HTERT RPE-1 (cell line): ENCODE results near the gene SETD4.

Experiments
- in situ Hi-C: fragments of 300-500 bp; cut with MboI; formaldehyde crosslinking; loops from 4 replicates; pipeline ENCODE4 v1.14.3; 2020; ENCODE audit warnings: low sequenced_read_pairs

Gene SETD4

DNA sequence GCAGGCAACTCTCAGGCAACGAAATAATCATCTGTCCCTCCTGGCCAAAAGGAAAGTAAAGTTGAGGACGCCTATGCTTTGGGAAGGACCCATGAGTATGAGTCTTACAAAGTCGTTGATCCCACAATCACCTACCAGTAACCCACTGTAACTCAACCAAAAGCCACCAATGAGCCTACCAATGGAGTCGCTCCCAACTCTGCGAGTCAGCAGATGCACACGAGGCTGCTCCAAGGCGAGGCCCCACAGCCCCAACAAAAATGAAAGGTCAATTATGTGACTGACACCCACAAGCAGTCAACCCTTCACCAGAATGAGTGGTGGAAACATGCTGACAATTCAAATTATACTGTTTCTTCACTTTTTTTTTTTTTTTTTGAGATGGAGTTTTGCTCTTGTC lies 12.0 kb downstream of the SETD4 start:
- in situ Hi-C loops: no loop called here

DNA sequence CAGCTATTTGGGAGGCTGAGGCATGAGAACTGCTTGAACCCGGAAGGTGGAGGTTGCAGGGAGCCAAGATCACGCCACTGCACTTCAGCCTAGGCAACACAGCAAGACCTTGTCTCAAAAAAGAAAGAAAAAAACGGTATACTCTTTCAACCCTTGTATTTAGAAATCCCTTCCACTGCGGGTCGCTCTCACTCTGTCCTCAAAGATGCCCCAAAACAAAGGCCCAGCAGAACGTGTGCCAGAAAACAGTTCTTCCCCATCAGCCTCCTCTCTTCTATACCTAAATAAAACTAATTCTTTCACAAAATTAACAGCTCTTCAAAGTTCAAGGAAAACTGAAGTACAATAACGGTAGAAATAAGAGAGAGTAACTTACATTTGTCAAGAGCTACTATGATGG lies 13.2 kb downstream of the SETD4 start:
- in situ Hi-C loops: no loop called here

DNA sequence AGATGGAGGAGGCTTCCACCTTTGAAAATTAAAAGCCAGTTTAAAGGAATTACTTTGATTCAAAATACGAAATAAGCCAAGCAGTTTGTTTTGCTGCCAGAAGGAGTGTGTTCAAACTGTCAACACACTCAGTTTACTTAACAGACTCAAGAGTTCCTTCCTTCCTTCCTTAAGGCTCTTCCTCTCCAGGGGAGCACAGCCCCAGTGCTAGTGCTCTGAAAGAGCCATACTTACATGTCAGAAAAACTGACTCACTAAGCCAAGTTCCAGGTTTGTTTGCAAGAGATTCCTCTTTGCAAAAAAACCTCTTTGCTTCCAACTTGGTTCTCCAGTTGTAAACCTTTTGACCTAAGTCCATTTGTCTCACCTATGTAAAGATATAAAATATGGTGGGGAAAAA lies 14.3 kb downstream of the SETD4 start:
- in situ Hi-C loops: no loop called here

DNA sequence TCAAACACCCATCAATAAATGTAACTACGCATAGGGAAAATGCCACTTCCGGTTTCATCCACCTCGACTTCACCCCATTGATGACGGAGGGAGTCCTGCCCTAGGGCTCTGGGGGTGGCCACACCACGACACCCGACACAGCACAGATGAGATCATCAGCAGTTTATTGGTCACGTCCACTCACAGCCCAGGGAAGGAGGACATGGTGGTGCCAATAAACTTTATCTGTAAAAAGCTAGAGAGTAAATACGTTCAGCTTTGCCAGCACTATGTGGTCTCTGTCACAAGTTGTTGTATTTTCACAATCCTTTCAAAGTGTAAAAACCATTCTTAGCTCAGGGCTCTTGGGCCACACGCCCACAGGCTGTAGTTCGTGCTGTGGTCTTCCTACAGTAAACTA lies 16.3 kb downstream of the SETD4 start:
- in situ Hi-C loops: no loop called here

GRCh38 chr21:36041910-36042309 lies 18.4 kb downstream of the SETD4 start:
- in situ Hi-C loops: no loop called here

GRCh38 chr21:36040389-36040788 lies 19.9 kb downstream of the SETD4 start:
- in situ Hi-C loops: no loop called here

GRCh38 chr21:36039861-36040260 lies 20.5 kb downstream of the SETD4 start:
- in situ Hi-C loops: no loop called here

DNA sequence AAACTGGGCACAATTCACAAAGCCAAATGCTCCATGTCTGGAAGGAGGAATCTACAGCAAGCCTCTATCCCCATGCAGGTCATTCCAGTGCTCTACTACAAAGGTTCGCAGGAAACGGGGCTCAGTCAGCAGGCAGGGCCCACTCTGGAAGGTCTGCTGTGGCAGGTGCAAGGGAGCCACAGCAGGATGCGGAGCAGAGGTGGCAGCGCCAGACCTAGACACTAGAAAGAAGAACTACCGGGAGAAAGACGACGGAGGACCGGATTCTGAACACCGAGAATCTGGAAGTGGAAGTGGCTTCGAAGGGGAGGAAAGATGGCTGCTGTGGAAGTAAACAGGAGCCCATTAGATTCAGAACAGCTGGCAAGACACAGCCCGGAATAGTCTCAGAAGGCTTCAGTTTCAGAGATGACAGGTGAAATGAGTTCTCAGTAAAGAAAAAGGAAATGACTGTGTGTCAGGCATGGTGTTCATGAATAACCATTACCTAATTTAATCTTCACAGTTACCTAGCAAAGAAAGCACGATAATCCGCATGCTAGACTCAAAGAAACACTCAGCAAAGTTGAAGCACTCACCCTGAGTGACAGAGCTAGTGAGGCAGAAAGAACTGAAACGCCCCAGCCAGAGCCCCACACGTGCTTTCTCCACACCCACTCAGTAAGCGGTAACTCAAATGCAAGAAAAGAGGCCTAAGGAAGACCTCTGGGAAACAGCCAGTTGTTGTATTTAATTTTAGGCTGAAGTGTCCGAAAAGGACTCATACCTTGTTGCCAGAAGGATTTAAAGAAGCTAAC lies 21.4 kb downstream of the SETD4 start:
- in situ Hi-C loops: no loop called here

DNA sequence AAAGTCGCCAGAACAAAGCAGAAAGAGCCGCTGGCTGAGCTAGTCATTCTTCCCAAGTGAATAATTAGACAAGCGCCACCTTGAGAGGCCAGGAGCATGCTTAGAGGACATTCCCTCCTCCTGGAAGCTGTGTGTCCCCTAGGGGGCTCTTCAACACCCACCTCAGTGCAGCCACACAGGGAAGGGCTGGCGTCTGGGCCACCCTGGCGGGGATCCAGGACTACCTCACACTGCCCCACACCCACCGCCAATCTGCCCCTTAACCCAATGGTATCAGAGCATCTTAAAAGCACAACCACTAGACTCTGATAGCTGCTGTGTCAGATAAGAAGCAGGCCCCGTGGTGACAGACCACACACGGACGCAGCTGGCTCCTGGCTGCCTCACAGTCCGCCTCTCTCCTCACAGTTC lies 24.9 kb downstream of the SETD4 start:
- in situ Hi-C loops: no loop called here

DNA sequence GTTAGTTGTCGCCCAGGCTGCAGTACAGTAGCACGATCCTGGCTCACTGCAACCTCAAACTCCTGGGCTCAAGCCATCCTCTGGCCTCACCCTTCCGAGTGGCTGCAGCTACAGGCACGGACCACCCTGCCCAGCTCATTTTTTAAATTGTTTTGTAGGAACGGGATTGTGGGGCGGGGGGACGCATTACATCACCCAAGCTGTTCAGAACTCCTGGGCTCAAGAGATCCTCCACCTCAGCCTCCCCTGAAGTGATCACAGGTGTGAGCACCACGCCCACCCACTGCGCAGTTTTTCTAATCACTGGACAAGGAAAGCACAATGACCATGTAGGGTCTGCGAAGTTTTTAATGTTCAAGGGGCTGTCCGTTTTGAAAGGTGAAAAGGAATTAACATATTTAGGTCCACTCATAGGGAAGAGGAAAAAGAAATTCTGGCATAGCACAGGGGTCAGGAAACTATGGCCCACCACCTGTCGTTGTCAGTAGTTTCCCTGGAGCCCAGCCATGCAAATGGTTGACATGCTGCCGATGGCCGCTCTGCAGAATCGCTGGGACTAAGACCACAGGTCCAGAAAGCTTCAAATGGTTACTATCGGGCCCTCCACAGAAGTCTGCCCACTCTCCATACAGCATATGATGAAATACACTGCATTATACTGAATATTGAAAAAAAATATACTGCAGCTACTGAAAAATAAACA lies 26.0 kb downstream of the SETD4 start:
- in situ Hi-C loops: no loop called here

- in situ Hi-C loops: no loop called here
Measured at GRCh38 chr21:36032647-36033406, 27.5 kb downstream of the SETD4 start.

GRCh38 chr21:36030581-36031189 lies 29.6 kb downstream of the SETD4 start:
- in situ Hi-C loops: no loop called here

GRCh38 chr21:36029309-36029708 lies 31.0 kb downstream of the SETD4 start:
- in situ Hi-C loops: no loop called here

- in situ Hi-C loops: no loop called here
Measured at GRCh38 chr21:36028127-36029069, 31.9 kb downstream of the SETD4 start.

DNA sequence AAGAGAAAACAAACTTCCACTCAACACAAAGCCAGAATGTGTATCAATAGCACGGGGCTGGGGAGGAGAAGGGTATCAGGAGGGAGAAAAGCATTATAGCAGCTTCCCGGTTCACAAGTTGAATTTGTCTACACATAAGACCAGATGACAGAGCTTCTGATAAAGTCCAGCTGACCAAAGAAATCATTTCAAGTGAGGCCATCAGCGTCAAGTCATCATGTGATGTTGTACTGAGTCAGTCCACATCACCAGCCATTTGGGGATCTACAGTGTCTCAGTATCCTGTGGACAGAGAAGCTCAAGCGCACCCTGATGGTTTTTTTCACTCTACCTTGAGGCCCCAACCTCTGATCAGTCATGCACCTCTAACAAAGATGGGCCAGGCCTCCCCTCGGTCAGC lies 33.0 kb downstream of the SETD4 start:
- in situ Hi-C loops: no loop called here

- in situ Hi-C loops: no loop called here
Measured at GRCh38 chr21:36024782-36025181, 35.5 kb downstream of the SETD4 start.

DNA sequence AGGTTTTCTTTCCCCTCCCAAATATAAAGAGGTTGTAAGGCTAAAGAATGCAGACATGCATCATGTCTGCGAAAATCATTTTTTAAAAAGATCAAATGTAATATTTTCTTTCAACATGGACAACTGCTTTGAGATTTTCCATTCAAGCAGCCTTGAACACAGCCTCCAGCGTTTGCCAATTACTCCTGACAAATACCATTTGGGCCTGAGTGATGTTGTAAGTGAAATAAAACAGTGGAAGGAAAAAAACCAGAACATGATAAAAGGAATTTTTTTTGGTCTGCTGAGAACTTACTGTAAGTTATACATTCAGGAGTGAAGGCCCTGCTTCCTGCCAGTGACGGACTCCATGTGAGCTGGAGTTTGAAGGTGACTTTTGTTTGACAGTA lies 37.2 kb downstream of the SETD4 start:
- in situ Hi-C loops: no loop called here

- in situ Hi-C loops: no loop called here
Measured at GRCh38 chr21:36022427-36023091, 37.8 kb downstream of the SETD4 start.

DNA sequence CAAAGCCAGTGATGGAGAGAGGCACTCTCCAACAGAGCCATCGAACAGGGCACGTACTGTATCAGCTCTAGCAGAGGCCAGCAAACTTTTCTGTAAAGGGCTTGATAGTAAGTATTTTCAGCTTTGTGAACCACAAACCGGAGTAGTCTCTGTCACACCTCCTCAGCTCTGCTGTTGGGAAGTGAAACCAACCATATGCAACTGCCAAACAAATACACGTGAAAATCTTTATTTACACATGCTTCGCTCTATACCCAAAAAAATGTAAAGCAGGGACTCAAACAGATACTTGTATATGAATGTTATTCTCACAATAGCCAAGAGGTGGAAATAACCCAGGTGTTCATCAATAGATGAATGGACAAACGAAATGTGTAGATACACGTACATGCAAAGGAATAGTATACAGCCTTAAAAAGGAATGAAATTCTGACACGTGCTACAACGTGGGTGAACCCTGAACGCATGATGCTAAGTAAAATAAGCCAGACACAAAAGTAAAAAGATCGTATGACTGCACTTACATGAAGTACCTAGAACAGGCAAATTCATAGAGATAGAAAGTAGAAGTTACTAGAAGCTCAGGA lies 39.0 kb downstream of the SETD4 start:
- in situ Hi-C loops: no loop called here
